ENCODE data around the gene ZNF689.

ZNF689 gene

DNA sequence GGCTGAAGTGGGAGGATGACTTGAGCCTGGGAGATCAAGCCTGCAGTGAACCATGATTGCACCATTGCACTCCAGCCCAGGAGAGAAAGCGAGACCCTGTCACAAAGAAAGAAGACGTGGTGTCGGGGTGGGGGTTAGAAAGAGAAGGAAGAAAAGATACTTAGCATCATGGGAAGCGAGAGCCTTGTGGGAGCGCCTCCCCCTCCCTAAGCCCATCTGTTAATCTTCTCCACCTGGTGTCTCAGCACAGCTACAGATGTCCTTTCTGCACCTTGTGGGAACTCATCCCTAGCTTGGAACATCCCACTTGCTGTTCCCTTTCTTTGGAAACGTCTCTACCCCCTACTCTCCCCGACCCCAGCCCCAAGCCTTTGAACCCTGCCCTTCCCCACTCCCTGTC, 44.7 kb downstream of the ZNF689 start:
- no peak for DNase-seq (ENCODE audit: low read depth)
- no peak overlapping the region for H3K4me3 ChIP-seq (ENCODE audit: control insufficient read depth, low read depth, low read length)
- TF ChIP-seq, protein P1, sequence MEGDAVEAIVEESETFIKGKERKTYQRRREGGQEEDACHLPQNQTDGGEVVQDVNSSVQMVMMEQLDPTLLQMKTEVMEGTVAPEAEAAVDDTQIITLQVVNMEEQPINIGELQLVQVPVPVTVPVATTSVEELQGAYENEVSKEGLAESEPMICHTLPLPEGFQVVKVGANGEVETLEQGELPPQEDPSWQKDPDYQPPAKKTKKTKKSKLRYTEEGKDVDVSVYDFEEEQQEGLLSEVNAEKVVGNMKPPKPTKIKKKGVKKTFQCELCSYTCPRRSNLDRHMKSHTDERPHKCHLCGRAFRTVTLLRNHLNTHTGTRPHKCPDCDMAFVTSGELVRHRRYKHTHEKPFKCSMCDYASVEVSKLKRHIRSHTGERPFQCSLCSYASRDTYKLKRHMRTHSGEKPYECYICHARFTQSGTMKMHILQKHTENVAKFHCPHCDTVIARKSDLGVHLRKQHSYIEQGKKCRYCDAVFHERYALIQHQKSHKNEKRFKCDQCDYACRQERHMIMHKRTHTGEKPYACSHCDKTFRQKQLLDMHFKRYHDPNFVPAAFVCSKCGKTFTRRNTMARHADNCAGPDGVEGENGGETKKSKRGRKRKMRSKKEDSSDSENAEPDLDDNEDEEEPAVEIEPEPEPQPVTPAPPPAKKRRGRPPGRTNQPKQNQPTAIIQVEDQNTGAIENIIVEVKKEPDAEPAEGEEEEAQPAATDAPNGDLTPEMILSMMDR (IDR thresholded peaks at IDR 0.05; ENCODE audit: control insufficient read depth, insufficient read depth, low read depth, low read length, missing control alignments), result no peak

DNA sequence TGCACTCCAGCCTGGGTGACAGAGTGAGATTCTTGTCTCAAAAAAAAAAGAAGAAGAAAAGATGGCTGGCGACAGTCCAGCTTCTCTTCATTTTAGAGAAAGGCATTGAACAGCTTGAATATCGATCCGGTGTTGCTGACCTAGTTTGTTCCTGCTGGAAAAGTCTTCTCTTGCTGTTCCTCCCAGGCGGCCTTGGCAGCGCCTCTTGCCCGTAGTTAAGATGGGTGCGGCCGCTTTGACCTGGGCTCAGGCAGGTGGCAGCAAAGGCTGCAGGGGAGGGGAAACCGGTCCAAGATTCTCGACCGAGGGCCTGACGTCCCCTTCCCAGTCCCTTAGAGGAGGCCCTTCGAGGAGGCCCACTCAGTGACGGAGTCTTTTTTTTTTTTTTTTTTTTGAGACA, 48.2 kb downstream of the ZNF689 start:
- TF ChIP-seq, protein P1 (IDR thresholded peaks at IDR 0.05; ENCODE audit: control insufficient read depth, insufficient read depth, low read depth, low read length, missing control alignments), result no peak
- DNase-seq (ENCODE audit: low read depth), result no peak
- no peak overlapping the region for H3K4me3 ChIP-seq (ENCODE audit: control insufficient read depth, low read depth, low read length)

DNA sequence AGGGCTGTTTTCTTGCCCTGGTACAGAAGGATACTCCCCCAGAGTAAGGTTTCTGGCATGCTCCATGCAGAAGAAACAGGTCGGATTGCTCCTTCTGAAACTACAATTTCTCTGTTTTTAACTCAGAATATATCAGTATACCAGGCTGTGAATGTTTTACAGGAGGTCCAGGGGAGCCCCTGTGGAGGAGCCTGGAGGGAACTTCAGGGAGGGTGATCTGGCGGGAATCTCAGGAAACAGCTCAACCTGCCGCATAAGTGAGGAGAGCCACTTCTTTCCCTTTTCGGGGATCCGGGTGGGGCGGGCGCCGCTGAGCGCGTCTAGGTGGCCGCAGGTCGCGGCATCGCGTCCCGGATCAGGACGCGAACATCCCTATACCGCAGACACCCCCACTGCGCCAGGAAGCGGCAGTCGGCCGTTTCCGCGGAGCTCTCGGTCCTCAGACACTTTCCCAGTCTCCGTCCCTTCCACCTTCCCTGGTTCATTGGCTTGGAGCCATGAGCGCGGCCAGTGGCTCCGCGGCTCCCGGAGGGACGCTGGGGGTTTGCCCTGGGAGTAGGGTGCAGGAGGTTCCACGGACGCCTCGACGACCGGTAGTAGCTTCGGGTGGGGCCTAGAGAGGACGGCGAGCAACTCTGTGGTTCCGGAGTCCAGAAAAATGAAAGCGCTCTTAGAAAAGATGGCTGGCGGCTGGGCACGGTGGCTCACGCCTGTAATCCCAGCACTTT, 48.9 kb downstream of the ZNF689 start:
- no peak for DNase-seq (ENCODE audit: low read depth)
- peak overlapping the region; percentile 11 for H3K4me3 ChIP-seq (ENCODE audit: control insufficient read depth, low read depth, low read length)
- TF ChIP-seq, protein P1 (IDR thresholded peaks at IDR 0.05; ENCODE audit: control insufficient read depth, insufficient read depth, low read depth, low read length, missing control alignments), result no peak

DNA sequence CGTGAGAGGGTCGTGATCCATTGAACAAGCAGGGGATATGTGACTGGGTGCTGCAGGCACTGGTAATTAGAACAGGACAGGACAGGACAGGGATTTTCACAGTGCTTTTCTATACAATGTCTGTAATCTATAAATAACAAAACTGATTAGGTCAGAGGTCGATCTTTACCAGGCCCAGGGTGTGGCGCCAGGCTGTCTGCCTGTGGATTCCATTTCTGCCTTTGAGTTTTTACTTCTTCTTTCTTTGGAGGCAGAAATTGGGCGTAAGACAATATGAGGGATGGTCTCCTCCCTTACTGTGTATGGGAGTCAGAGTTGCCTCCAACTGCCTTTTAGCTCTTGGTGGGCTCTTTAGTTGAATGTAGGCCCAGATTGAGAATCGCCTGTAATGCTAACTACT, 50.5 kb downstream of the ZNF689 start:
- DNase-seq (ENCODE audit: low read depth), result no peak
- H3K4me3 ChIP-seq (ENCODE audit: control insufficient read depth, low read depth, low read length), result no peak overlapping the region
- TF ChIP-seq, protein P1 (IDR thresholded peaks at IDR 0.05; ENCODE audit: control insufficient read depth, insufficient read depth, low read depth, low read length, missing control alignments), result no peak

DNA sequence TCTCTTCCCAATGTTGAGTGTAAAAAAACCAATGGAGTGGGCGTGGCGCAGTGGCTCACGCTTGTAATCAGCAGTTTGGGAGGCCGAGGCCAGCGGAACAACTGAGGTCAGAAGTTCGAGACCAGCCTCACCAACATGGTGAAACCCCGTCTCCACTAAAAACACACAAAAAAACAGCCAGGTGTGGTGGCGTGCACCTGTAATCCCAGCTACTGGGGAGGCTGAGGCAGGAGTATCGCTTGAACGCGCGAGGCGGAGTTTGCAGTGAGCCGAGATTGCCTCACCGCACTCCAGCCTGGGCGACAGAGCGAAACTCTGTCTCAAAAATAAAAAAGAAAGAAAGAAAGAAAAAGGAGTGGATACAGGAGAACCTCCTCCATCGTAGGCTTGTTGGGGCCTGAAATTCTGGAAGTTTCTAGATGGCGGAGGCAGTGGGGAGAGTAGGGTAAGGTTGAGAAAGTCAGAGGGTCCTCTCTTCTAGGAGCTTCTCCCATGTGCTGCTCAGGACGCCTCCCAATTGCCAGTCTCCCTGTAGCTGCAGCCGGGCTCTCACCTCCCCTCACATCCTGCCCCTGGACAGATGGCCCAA, 51.3 kb downstream of the ZNF689 start:
- TF ChIP-seq, protein P1 (IDR thresholded peaks at IDR 0.05; ENCODE audit: control insufficient read depth, insufficient read depth, low read depth, low read length, missing control alignments), result no peak
- DNase-seq (ENCODE audit: low read depth), result no peak
- H3K4me3 ChIP-seq (ENCODE audit: control insufficient read depth, low read depth, low read length), result peak overlapping the region; percentile 15

DNA sequence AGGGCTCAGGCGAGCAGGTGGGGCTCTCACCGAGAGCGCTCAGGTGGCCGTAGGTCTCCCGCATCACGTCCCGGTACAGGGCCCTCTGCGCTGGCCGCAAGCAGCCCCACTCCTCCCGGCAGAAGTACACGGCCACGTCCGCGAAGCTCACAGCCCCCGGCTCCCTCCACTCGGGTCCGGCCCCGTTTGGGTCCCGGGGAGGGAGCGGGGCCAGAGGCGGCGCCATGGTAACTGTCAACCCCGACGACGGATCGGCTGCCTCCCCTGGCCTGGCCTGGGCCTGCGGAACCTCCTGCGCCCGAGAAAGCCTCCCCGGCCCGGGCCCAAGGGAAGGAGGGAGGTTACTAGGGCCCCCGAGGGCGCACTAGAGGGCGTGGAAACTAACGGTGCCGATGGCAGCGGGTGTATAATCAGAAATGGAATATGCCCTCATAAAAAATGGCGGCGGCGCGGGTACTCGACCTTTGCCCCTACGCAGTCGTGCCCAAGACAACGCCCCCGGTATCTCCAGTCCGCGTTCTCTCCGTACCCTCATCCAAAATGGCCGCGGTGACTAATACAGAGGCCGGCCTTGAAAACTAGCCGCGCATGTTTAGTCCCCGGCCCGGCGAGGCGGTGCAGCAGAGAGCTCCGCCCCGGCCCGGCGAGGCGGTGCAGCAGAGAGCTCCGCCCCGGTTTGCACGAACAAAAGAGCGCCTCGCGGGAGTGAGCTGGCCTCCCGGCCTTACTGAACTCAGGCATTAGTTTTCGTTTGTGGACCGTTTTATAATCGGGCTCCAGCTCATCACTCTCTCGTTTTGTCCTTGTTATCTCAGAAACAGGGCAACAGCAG, 52.0 kb downstream of the ZNF689 start, which contains the start of gene ZNF764:
Gene ZNF764, minus strand, starts transcription at position 418 of the 832 bp plus-strand sequence. Its CDS starts 192 bp downstream, at position 226.
- DNase-seq (ENCODE audit: low read depth), result peak; percentile 85
- TF ChIP-seq, protein P1 (IDR thresholded peaks at IDR 0.05; ENCODE audit: control insufficient read depth, insufficient read depth, low read depth, low read length, missing control alignments), result no peak
- peak within 1 kb of the TSS; percentile 89 for H3K4me3 ChIP-seq (ENCODE audit: control insufficient read depth, low read depth, low read length)

All from AG09309 (cell line).